Testis (tissue), 3 donors: ENCODE data around the gene ESAM. TPM values are rescaled to one million over a fixed set of nuclear protein-coding genes. Genes with fewer than 3 reads are reported as not detected.

Experiments
- DNase-seq: peaks from one replicate; pipeline ENCODE4 v3.0.0-alpha.2; 2019
- H3K27ac ChIP-seq, 2 donors: fragments of 200-600 bp; sonication (generic); one replicate each; pipeline ENCODE4 v1.5.1; 2019
- H3K27me3 ChIP-seq: fragments of 200-600 bp; sonication (generic); one replicate; pipeline ENCODE4 v1.5.1; 2019
- H3K36me3 ChIP-seq: fragments of 200-600 bp; sonication (generic); one replicate; pipeline ENCODE4 v1.5.1; 2017; ENCODE audit warnings: low read depth; ENCODE audit errors: missing control alignments
- H3K4me1 ChIP-seq: fragments of 200-600 bp; sonication (generic); one replicate; pipeline ENCODE4 v1.5.1; 2019
- H3K4me3 ChIP-seq, 2 donors: fragments of 200-600 bp; sonication (generic); one replicate each; pipeline ENCODE4 v1.5.1; 2017 to 2019
- H3K9me3 ChIP-seq: fragments of 200-600 bp; sonication (generic); one replicate; pipeline ENCODE4 v1.5.1; 2017
- POLR2A ChIP-seq: fragments of 450-650 bp; IDR thresholded peaks from one replicate; pipeline ENCODE4 v1.6.1; 2017; ENCODE audit warnings: antibody characterized with exemption, mild to moderate bottlenecking, moderate library complexity
- WGBS, 2 donors: methylation state at CpG; one replicate each; pipeline ENCODE4 v1.1.5; 2018; 5-methylcytosine and 5-hydroxymethylcytosine counted together
- intact Hi-C: fragments of 100-400 bp; cut with DNase I; formaldehyde crosslinking; loops from one replicate; pipeline ENCODE4 v1.15.1; 2023; ENCODE audit warnings: low total_unique reads
- polyA plus RNA-seq: library from polyadenylated mRNA; stranded (reverse); fragments of 350-450 nt; fragmentation: Illumina TruSeq; extraction: RNeasy Lipid Tissue Mini Kit (QIAGEN cat#74804); gene quantifications from one replicate; pipeline ENCODE4 v1.2.3, GENCODE V29; 2014; ENCODE audit warnings: low read depth, low replicate concordance; ENCODE audit not compliant: insufficient read depth
- total RNA-seq, 2 donors: library from RNA; depleted of rRNA; stranded (reverse); fragments of >200 nt; gene quantifications; one replicate each; pipeline ENCODE4 v1.2.3, GENCODE V29; 2016
- TF ChIP-seq, protein P1 (sequence below), 3 experiments: fragments of 450-650 bp in 2 of 3; fragments of 200-600 bp in 1 of 3; sonication (generic) in 1 of 3; IDR thresholded peaks; one replicate each; pipeline ENCODE4 v1.5.1; 2016 to 2019; ENCODE audit warnings: antibody characterized with exemption in 3 of 3, mild to moderate bottlenecking in 2 of 3, moderate library complexity in 1 of 3

ESAM gene
- total and polyA plus RNA-seq, 3 donors from 2014 or later: 6.0 to 15.8 (median 10.6) TPM

DNA sequence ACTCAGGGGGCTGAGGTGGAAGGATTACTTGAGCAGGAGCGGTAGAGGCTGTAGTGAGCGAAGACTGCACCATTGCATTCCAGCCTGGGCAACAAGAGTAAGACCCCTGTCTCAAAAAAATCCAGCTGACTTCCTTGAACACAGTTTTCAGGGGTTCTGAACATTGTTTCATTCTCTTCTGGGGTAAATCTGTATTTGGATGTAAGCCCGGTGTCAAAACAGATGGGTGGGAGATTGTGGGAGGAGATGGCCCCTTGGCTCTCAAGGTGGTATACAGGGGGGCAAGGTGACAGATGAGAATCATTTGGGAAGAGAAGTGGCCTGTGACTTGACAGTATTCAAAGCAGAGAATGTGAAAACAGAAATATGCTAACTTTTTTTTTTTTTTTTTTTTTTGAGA, 4.8 kb downstream of the ESAM start:
- H3K27me3 ChIP-seq: no peaks in the 10 kb centered on the region
- H3K4me3 ChIP-seq: no peak overlapping the region
- no peak for TF ChIP-seq POLR2A
- TF ChIP-seq, protein P1, sequence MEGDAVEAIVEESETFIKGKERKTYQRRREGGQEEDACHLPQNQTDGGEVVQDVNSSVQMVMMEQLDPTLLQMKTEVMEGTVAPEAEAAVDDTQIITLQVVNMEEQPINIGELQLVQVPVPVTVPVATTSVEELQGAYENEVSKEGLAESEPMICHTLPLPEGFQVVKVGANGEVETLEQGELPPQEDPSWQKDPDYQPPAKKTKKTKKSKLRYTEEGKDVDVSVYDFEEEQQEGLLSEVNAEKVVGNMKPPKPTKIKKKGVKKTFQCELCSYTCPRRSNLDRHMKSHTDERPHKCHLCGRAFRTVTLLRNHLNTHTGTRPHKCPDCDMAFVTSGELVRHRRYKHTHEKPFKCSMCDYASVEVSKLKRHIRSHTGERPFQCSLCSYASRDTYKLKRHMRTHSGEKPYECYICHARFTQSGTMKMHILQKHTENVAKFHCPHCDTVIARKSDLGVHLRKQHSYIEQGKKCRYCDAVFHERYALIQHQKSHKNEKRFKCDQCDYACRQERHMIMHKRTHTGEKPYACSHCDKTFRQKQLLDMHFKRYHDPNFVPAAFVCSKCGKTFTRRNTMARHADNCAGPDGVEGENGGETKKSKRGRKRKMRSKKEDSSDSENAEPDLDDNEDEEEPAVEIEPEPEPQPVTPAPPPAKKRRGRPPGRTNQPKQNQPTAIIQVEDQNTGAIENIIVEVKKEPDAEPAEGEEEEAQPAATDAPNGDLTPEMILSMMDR (IDR thresholded peaks at IDR 0.05): no peak
- H3K9me3 ChIP-seq: no peaks in the 10 kb centered on the region
- H3K27ac ChIP-seq: no peak overlapping the region
- WGBS, 2 donors: 60 to 71% methylated on average over 3 of the region's 3 CpGs
- no peak for DNase-seq
- H3K36me3 ChIP-seq: no peaks in the 10 kb centered on the region
- intact Hi-C loops: no loop called here
- H3K4me1 ChIP-seq: peaks cover 18% of the 10 kb centered on the region

DNA sequence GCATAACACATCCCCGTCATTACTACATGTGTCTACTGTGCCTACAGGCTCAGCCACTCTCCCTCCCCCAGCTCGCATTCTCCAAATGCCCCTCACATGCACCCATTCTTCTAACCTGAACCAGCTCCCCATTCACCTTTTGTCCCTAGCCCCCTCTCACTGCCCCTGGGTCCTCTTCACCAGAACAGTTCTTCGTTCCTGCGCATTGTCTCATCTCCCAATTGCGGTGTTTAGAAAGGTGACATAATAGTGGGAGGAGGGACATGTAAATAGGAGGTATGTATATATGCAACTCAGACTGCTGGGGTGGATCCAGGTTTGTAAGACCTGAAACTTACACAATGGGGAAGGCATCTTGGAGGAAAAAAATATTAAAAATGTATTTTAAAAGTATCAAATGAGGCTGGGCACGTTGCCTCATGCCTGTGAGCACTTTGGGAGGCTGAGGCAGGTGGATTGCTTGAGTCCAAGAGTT, 5.3 kb downstream of the ESAM start:
- Histone ChIP-seq H3K9me3 (no peaks in the 10 kb centered on the region), H3K27ac (no peak overlapping the region), H3K36me3 (no peaks in the 10 kb centered on the region), H3K4me1 (peaks cover 23% of the 10 kb centered on the region), H3K27me3 (no peaks in the 10 kb centered on the region), H3K4me3 (no peak overlapping the region)
- TF ChIP-seq, protein P1 (IDR thresholded peaks at IDR 0.05): no peak
- no peak for TF ChIP-seq POLR2A
- WGBS, 2 donors: 45 to 47% methylated on average over 6 of the region's 6 CpGs
- DNase-seq: no peak
- intact Hi-C loops: no loop called here

DNA sequence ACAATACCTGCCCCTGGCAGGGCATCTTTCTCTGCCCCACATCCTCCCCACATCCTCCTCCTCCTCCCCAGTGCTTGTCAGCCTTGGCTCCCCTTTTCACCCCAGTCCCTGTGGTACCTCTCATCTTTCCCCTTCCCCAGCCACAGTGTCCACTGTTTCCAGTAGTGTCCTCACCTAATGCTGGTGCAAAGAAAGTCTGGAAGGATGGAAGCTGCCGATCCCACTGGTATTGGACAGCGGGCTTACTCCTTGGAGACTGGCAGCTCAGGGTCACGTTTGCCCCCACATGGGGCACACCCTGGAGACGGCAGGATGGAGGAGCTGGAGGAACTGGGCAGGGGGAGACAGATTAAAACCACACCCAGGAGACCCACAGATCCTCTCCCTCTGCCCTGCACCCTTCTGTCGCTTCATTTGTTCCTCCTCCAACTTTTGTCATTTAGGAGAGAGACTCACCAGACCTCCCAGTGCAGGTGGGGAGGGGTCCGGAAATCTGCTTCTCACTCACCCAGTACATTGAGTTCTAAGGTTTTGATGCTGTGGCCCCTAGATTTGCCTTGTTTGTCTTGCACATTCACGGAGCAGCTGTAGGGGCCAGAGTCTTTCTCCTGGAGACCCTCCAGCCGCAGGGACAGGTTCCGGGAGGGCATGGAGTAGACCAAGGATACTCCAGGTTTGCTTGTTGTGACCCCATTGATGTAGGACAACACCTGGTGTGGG, 5.9 kb downstream of the ESAM start:
- Histone ChIP-seq H3K27ac (no peak overlapping the region), H3K9me3 (no peaks in the 10 kb centered on the region), H3K4me1 (peaks cover 23% of the 10 kb centered on the region), H3K27me3 (no peaks in the 10 kb centered on the region), H3K36me3 (no peaks in the 10 kb centered on the region), H3K4me3 (no peak overlapping the region)
- no peak for DNase-seq
- intact Hi-C loops: no loop called here
- no peak for TF ChIP-seq POLR2A
- TF ChIP-seq, protein P1 (IDR thresholded peaks at IDR 0.05): no peak
- WGBS, 2 donors: 46 to 54% methylated on average over 8 to 9 of the region's 9 CpGs

DNA sequence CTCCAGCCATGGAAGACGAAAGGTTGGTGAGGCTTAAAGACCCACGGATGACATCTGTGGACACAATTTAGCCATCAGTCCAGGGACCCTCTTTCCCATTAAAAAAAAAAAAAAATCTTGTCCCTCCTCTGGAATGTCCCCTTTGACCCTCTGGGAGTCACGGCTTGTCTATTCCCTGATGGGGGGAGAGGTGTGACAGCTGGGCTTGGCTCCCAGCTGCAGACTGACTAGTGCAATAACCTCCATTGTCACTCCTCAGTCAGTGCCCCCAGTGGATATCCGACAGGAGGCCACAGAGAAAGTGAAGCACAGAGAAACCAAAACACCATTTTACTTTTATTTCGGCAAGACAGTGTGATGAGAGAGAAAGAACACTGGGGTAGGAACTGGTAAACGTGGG, 7.4 kb downstream of the ESAM start:
- DNase-seq: no peak
- WGBS, 2 donors: 74 to 89% methylated on average over 6 of the region's 6 CpGs
- no peak overlapping the region for H3K27ac ChIP-seq

More for the DNA sequence above, 7.4 kb downstream of the ESAM start:
- Histone ChIP-seq H3K36me3 (no peaks in the 10 kb centered on the region), H3K4me3 (no peak overlapping the region), H3K4me1 (peaks cover 22% of the 10 kb centered on the region), H3K9me3 (no peaks in the 10 kb centered on the region), H3K27me3 (no peaks in the 10 kb centered on the region)
- intact Hi-C loops: no loop called here
- TF ChIP-seq POLR2A: no peak
- TF ChIP-seq, protein P1 (IDR thresholded peaks at IDR 0.05): no peak
